CD14-positive monocyte (primary cell): ENCODE measurements around the gene WNT9B. TPM values are rescaled to one million over a fixed set of nuclear protein-coding genes. Genes with fewer than 3 reads are reported as not detected.

Experiments
- DNase-seq, 3 donors: peaks; one replicate each; pipeline ENCODE4 v3.0.0-alpha.2; 2011 to 2022
- H2AFZ ChIP-seq: 2 replicates; pipeline ENCODE4 v1.6.0; 2012; ENCODE audit warnings: mild to moderate bottlenecking, low read depth, low read length, inconsistent platforms; ENCODE audit not compliant: insufficient read depth, poor library complexity, severe bottlenecking
- H3K27ac ChIP-seq, 2 donors: 1 replicate in 1 of 2; 2 replicates in 1 of 2; pipeline ENCODE4 v1.5.1; 2012 to 2013; ENCODE audit warnings: low read length in 2 of 2, control low read depth in 1 of 2, inconsistent platforms in 1 of 2, low read depth in 1 of 2, mild to moderate bottlenecking in 1 of 2
- H3K27me3 ChIP-seq, 2 donors: one replicate each; pipeline versions ENCODE4 v1.6.0 to v1.6.1; 2011 to 2013; ENCODE audit warnings: low read length in 2 of 2; ENCODE audit not compliant: control insufficient read depth in 2 of 2, insufficient read depth in 2 of 2
- H3K36me3 ChIP-seq, 2 donors: replicated peaks in 1 of 2; 1 replicate in 1 of 2; 2 replicates in 1 of 2; pipeline versions ENCODE4 v1.5.1 to v1.6.1; 2012 to 2013; ENCODE audit warnings: low read length in 2 of 2, control low read depth in 1 of 2, inconsistent platforms in 1 of 2, mild to moderate bottlenecking in 1 of 2; ENCODE audit not compliant: insufficient read depth in 2 of 2, control insufficient read depth in 1 of 2
- H3K4me1 ChIP-seq, 2 donors: 1 replicate in 1 of 2; 2 replicates in 1 of 2; pipeline versions ENCODE4 v1.5.1 to v1.6.1; 2012 to 2013; ENCODE audit warnings: low read length in 2 of 2, control low read depth in 1 of 2, inconsistent platforms in 1 of 2, mild to moderate bottlenecking in 1 of 2, moderate library complexity in 1 of 2; ENCODE audit not compliant: insufficient read depth in 2 of 2, control insufficient read depth in 1 of 2
- H3K4me2 ChIP-seq: replicated peaks from 2 replicates; pipeline ENCODE3; 2012; ENCODE audit warnings: low read length, moderate library complexity, mild to moderate bottlenecking; ENCODE audit not compliant: poor library complexity, severe bottlenecking; ENCODE audit errors: extremely low read depth
- H3K4me3 ChIP-seq, 3 experiments: fragments of 200-600 bp in 1 of 3; sonication (generic) in 1 of 3; replicated peaks in 1 of 3; 1 replicate in 2 of 3; 2 replicates in 1 of 3; pipeline ENCODE4 v1.5.1; 2011 to 2013; ENCODE audit warnings: low read length in 3 of 3, mild to moderate bottlenecking in 3 of 3, control low read depth in 2 of 3, low read depth in 2 of 3, inconsistent platforms in 1 of 3, moderate library complexity in 1 of 3
- H3K79me2 ChIP-seq: 2 replicates; pipeline ENCODE4 v1.6.0; 2012; ENCODE audit warnings: mild to moderate bottlenecking, control low read depth, inconsistent platforms, low read length, moderate library complexity; ENCODE audit not compliant: insufficient read depth
- H3K9ac ChIP-seq: 2 replicates; pipeline ENCODE4 v1.6.0; 2017; ENCODE audit warnings: low read length, mild to moderate bottlenecking; ENCODE audit not compliant: insufficient read depth, poor library complexity, severe bottlenecking
- H3K9me3 ChIP-seq, 2 donors: replicated peaks in 1 of 2; 1 replicate in 1 of 2; 2 replicates in 1 of 2; pipeline versions ENCODE4 v1.5.1 to v1.6.1; 2012 to 2013; ENCODE audit warnings: low read length in 2 of 2, control low read depth in 1 of 2; ENCODE audit not compliant: control insufficient read depth in 1 of 2, insufficient read depth in 1 of 2
- H4K20me1 ChIP-seq: 2 replicates; pipeline ENCODE4 v1.6.0; 2012; ENCODE audit warnings: mild to moderate bottlenecking, low read length, control low read depth, moderate library complexity; ENCODE audit not compliant: insufficient read depth
- H3K27ac Mint-ChIP-seq, 7 donors: one replicate each; pipeline ENCODE4 v1.8.0; 2020; ENCODE audit warnings: mild to moderate bottlenecking in 7 of 7, mixed read lengths in 7 of 7, moderate library complexity in 6 of 7, inconsistent platforms in 2 of 7
- H3K27me3 Mint-ChIP-seq, 3 donors: one replicate each; pipeline ENCODE4 v1.8.0; 2021 to 2022; ENCODE audit warnings: low read depth in 3 of 3, mild to moderate bottlenecking in 3 of 3, mixed read lengths in 3 of 3, moderate library complexity in 3 of 3, inconsistent platforms in 1 of 3
- H3K36me3 Mint-ChIP-seq, 2 donors: one replicate each; pipeline ENCODE4 v1.8.0; 2020; ENCODE audit warnings: mixed read lengths in 2 of 2, inconsistent platforms in 1 of 2, mild to moderate bottlenecking in 1 of 2
- H3K4me1 Mint-ChIP-seq: one replicate; pipeline ENCODE4 v1.8.0; 2020; ENCODE audit warnings: mild to moderate bottlenecking, mixed read lengths
- H3K4me3 Mint-ChIP-seq, 2 donors: one replicate each; pipeline ENCODE4 v1.8.0; 2020; ENCODE audit warnings: mild to moderate bottlenecking in 2 of 2, mixed read lengths in 2 of 2, moderate library complexity in 1 of 2
- H3K9me3 Mint-ChIP-seq, 7 donors: one replicate each; pipeline ENCODE4 v1.8.0; 2020 to 2022; ENCODE audit warnings: mixed read lengths in 7 of 7, mild to moderate bottlenecking in 6 of 7, moderate library complexity in 6 of 7, inconsistent platforms in 2 of 7
- WGBS: methylation state at CpG from one replicate; pipeline ENCODE4 v1.1.5; 2013; ENCODE audit warnings: missing lambda C conversion rate; ENCODE audit not compliant: insufficient coverage; 5-methylcytosine and 5-hydroxymethylcytosine counted together
- intact Hi-C, 2 donors: fragments of 100-400 bp; cut with micrococcal nuclease; formaldehyde crosslinking; loops; one replicate each; pipeline versions ENCODE4 v1.15.0 to v1.15.1; 2023
- polyA plus RNA-seq, 3 donors: library from polyadenylated mRNA; depleted of rRNA in 1 of 3; unstranded in 2 of 3; stranded (reverse) in 1 of 3; fragments of 300-500 nt in 2 of 3; fragments of >200 nt in 1 of 3; fragmentation: Illumina TruSeq in 2 of 3; gene quantifications; 1 replicate in 2 of 3; 2 replicates in 1 of 3; pipeline ENCODE4 v1.2.3, GENCODE V29; 2012 to 2021
- TF ChIP-seq, protein P1 (sequence below): fragments of 200-600 bp; IDR thresholded peaks from one replicate; pipeline ENCODE4 v1.8.0; 2022; ENCODE audit warnings: antibody characterized with exemption, mild to moderate bottlenecking

Gene WNT9B
- polyA plus RNA-seq, 3 donors: 0.19 TPM; not detected in 2

DNA sequence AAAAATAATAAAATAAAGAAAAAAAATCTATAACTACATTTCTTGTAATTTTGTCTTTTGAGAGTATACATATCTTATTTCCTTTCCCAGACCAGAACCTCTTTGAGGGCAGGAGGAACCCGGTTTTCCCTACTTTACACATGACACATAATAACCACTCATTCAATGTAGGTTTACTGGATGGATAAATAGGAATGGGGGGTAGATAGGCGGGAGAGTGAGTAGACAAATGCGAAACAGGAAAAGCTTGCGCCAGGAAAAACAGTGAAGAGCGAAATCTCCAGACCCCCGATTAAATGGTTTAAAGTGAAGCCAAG is 71.1 kb downstream of the WNT9B start:
- DNase-seq: no peak
- Mint-ChIP-seq H3K9me3 (peaks cover 0 to 5% (median 3%) of the 10 kb centered on the region in 7 donors), H3K36me3 (peaks cover 3 to 7% of the 10 kb centered on the region in 2 donors), H3K4me3 (peak overlapping the region; percentile 88 to 94), H3K27me3 (peaks cover 0 to 8% (median 4%) of the 10 kb centered on the region in 3 donors), H3K27ac (peak overlapping the region; percentile 98 to 100 (median 100)), H3K4me1 (peaks cover 33% of the 10 kb centered on the region)
- H3K4me2 ChIP-seq: peak overlapping the region; percentile 77
- peak overlapping the region; percentile 94 for H3K9ac ChIP-seq
- peaks cover 14 to 24% of the 10 kb centered on the region in 2 donors for H3K4me1 ChIP-seq
- H3K27ac ChIP-seq: peak overlapping the region; percentile 80 to 95
- intact Hi-C loops: no loop called here
- peak overlapping the region; percentile 68 to 97 (median 96) for H3K4me3 ChIP-seq
- 2% methylated on average over 4 of the region's 6 CpGs for WGBS
- H4K20me1 ChIP-seq: peaks cover 29% of the 10 kb centered on the region
- no peaks in the 10 kb centered on the region for H3K9me3 ChIP-seq
- H3K36me3 ChIP-seq: peaks cover 0 to 2% of the 10 kb centered on the region in 2 donors
- no peaks in the 10 kb centered on the region for H3K27me3 ChIP-seq
- peaks cover 46% of the 10 kb centered on the region for H3K79me2 ChIP-seq
- TF ChIP-seq, protein P1, sequence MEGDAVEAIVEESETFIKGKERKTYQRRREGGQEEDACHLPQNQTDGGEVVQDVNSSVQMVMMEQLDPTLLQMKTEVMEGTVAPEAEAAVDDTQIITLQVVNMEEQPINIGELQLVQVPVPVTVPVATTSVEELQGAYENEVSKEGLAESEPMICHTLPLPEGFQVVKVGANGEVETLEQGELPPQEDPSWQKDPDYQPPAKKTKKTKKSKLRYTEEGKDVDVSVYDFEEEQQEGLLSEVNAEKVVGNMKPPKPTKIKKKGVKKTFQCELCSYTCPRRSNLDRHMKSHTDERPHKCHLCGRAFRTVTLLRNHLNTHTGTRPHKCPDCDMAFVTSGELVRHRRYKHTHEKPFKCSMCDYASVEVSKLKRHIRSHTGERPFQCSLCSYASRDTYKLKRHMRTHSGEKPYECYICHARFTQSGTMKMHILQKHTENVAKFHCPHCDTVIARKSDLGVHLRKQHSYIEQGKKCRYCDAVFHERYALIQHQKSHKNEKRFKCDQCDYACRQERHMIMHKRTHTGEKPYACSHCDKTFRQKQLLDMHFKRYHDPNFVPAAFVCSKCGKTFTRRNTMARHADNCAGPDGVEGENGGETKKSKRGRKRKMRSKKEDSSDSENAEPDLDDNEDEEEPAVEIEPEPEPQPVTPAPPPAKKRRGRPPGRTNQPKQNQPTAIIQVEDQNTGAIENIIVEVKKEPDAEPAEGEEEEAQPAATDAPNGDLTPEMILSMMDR: no peak
- peak overlapping the region; percentile 94 for H2AFZ ChIP-seq

DNA sequence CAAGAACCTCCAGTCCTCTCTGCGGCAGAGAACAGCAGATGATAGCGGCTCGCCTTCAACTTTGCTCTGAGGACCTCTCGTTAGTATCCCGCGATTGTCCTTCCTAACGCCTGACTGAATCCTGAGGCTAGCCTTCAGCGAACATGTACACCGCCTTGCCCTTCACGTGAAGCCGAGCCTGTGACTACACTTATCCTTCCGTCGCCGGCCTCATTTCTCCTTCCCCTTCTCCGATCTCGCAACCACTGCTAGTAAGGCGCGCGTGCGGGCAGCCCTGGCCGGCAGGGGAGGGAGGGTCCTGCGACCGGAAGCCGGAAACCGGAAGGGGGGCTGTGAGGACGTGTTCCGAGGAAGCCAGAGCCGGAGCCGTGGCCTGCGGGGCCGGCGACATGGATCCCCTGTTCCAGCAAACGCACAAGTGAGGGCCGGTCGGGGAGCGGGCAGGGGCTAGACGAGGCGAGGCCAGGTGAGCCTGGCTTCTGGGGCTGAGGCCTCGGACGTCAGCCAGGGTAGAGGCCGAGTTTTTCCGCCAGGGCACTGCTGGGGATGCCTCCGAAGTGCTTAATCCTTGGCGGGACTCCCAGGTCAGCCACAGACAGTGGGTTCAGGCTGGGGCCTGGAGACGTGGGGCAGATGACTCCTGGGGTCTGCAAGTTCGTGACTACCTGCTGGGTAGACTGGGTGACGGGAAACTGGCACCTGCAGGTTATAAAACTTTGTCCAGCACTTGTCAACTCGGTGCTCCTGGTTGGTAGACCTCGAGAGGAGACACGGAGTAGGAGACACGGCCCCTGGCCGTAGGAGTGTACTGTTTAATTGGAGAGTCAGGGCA is 71.6 kb downstream of the WNT9B start, which contains the start of gene GOSR2:
Gene GOSR2 (plus strand): TSS at position 357 of the 832 bp plus-strand sequence. CDS start 33 bp downstream, at position 390.
- no peaks in the 10 kb centered on the region for H3K27me3 ChIP-seq
- H2AFZ ChIP-seq: peak within 1 kb of the TSS; percentile 94
- 0% methylated on average over 45 of the region's 52 CpGs for WGBS
- H3K4me2 ChIP-seq: peak within 1 kb of the TSS; percentile 77
- peak within 1 kb of the TSS; percentile 94 for H3K9ac ChIP-seq
- H3K9me3 ChIP-seq: no peaks in the 10 kb centered on the region
- TF ChIP-seq, protein P1: no peak
- peaks cover 14 to 24% of the 10 kb centered on the region in 2 donors for H3K4me1 ChIP-seq
- peaks cover 35% of the 10 kb centered on the region for H4K20me1 ChIP-seq
- DNase-seq: peak; percentile 83 to 86 (median 83)
- peaks cover 0 to 7% of the 10 kb centered on the region in 2 donors for H3K36me3 ChIP-seq
- H3K27me3 Mint-ChIP-seq: peaks cover 0 to 7% (median 4%) of the 10 kb centered on the region in 3 donors
- peaks cover 33% of the 10 kb centered on the region for H3K4me1 Mint-ChIP-seq
- H3K4me3 Mint-ChIP-seq: peak within 1 kb of the TSS; percentile 88 to 94
- H3K36me3 Mint-ChIP-seq: peaks cover 3 to 7% of the 10 kb centered on the region in 2 donors
- H3K79me2 ChIP-seq: peaks cover 52% of the 10 kb centered on the region
- H3K9me3 Mint-ChIP-seq: peaks cover 0 to 5% (median 3%) of the 10 kb centered on the region in 7 donors
- H3K27ac ChIP-seq: peak within 1 kb of the TSS; percentile 80 to 95
- H3K27ac Mint-ChIP-seq: peak within 1 kb of the TSS; percentile 98 to 100 (median 100)
- H3K4me3 ChIP-seq: peak within 1 kb of the TSS; percentile 68 to 97 (median 96)
- intact Hi-C loops: no loop called here
